ENCODE results near the gene NAA50. TPM values are rescaled to one million over a fixed set of nuclear protein-coding genes. Genes with fewer than 3 reads are reported as not detected.

Gene NAA50
- total RNA-seq, 1 donor, result 140 TPM

DNA sequence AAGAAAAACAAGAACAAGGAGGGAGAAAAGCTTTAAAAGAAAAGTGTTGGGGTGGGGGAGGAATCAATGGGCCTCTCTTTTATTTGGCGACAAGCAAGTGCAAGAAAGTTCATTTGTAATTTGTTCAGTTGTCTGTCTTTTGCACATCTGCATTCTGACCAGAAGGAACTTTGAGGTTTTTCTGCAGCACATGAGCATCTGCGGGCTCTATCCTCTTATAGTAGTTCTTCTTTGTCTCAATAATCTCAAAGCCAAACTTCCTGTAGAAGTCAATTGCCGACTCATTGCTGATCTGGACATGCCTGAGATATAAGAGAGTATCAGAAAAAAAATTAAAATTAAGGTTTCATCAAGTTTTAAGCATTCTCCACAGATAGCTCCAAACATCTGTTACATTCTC, 24.4 kb downstream of the NAA50 start:
- no peak for TF ChIP-seq CTCF (IDR thresholded peaks at IDR 0.05; ENCODE audit: insufficient read depth, low read depth, low read length)
- H3K4me3 ChIP-seq (ENCODE audit: low read depth, low read length), result no peak overlapping the region
- no peak for DNase-seq (ENCODE audit: low read depth)

GRCh38 chr3:113719758-113720157, 26.3 kb downstream of the NAA50 start:
- no peak for DNase-seq (ENCODE audit: low read depth)
- H3K4me3 ChIP-seq (ENCODE audit: low read depth, low read length), result no peak overlapping the region
- TF ChIP-seq CTCF (IDR thresholded peaks at IDR 0.05; ENCODE audit: insufficient read depth, low read depth, low read length), result no peak

DNA sequence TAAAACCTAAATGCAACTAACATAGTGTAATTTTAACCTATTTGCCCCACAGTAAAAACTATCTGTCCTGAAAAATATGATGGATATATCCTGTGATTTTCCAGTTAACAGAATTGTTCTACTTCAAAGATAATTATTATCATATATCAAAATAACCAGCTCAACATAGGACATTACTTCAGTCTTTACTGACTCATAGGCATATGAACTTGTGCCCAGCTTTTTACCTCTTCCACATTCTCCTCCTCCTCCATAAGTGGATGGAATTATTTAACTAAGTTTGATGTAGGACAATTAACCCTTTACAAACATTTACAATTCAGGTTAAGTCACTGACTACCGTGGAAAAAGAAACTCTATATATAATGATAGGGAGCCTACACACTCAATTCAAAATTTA, 26.8 kb downstream of the NAA50 start:
- DNase-seq (ENCODE audit: low read depth), result no peak
- no peak overlapping the region for H3K4me3 ChIP-seq (ENCODE audit: low read depth, low read length)
- TF ChIP-seq CTCF (IDR thresholded peaks at IDR 0.05; ENCODE audit: insufficient read depth, low read depth, low read length), result no peak

GRCh38 chr3:113717818-113718217, 28.2 kb downstream of the NAA50 start:
- no peak for DNase-seq (ENCODE audit: low read depth)
- TF ChIP-seq CTCF (IDR thresholded peaks at IDR 0.05; ENCODE audit: insufficient read depth, low read depth, low read length), result no peak
- no peak overlapping the region for H3K4me3 ChIP-seq (ENCODE audit: low read depth, low read length)

DNA sequence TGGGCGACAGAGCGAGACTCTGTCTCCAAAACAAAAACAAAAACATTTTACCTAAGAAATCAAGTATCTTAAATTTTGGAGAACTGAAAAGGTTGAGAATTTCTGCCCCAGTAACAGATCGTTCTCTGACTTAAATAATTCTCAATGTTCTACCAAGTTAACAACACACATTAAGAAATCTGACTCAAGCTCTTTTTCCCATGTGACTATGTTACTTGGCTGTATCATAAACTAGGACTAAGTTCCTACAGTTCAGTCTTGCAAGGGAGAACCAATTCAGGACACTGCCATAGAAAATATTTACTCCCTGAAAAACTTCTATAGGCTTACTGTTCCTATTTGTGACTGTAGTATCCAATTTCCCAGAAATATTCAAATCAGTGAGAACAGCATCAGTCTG, 28.7 kb downstream of the NAA50 start:
- TF ChIP-seq CTCF (IDR thresholded peaks at IDR 0.05; ENCODE audit: insufficient read depth, low read depth, low read length), result no peak
- no peak overlapping the region for H3K4me3 ChIP-seq (ENCODE audit: low read depth, low read length)
- no peak for DNase-seq (ENCODE audit: low read depth)

- H3K4me3 ChIP-seq (ENCODE audit: low read depth, low read length), result no peak overlapping the region
- TF ChIP-seq CTCF (IDR thresholded peaks at IDR 0.05; ENCODE audit: insufficient read depth, low read depth, low read length), result no peak
- peak; percentile 18 for DNase-seq (ENCODE audit: low read depth)
Observed at GRCh38 chr3:113714702-113715101, 31.3 kb downstream of the NAA50 start.

DNA sequence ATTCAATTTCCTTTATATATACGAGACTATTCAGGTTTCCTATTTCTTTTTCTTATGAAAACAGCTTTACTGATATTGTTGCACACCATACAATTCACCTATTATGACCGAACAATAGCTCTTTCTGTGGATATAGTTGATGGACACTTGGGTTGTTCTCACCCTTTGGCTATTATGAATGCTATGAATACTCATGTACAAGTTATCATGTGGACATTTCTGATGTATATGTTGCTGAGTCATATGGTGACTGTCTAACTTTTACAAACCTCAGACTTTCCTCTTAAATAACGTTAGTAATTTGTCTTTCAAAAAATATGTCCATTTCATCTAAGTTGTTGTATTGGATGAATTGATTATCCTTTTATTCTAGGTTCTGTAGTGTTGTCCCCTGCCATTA, 33.9 kb downstream of the NAA50 start:
- no peak overlapping the region for H3K4me3 ChIP-seq (ENCODE audit: low read depth, low read length)
- no peak for DNase-seq (ENCODE audit: low read depth)
- no peak for TF ChIP-seq CTCF (IDR thresholded peaks at IDR 0.05; ENCODE audit: insufficient read depth, low read depth, low read length)
